Measurements from ENCODE around the gene ARSH. TPM values are rescaled to one million over a fixed set of nuclear protein-coding genes. Genes with fewer than 3 reads are reported as not detected.

Gene ARSH
- total and polyA plus RNA-seq, 2 of the 8 experiments (the other 6 are each of a cell fraction or from before 2014, with no cell fraction given): not detected

- no peak overlapping the region for H2AK5ac ChIP-seq (ENCODE audit: low read depth, low read length)
- no peak overlapping the region for H3K9ac ChIP-seq (replicated peaks in 1 of 4; ENCODE audit: extremely low read depth in 1 of 4, low read depth in 3 of 4, low read length in 3 of 4)
- H2AFZ ChIP-seq (ENCODE audit: low read length): no peak overlapping the region
- no peak overlapping the region for H3K23ac ChIP-seq (ENCODE audit: insufficient read length)
- H4K8ac ChIP-seq (ENCODE audit: extremely low read depth, insufficient read depth, low read length): no peak overlapping the region
- no peak overlapping the region for H3K14ac ChIP-seq (ENCODE audit: insufficient read length)
- no peak overlapping the region for H4K91ac ChIP-seq (replicated peaks; ENCODE audit: insufficient read length, low read length)
- H4K20me1 ChIP-seq (replicated peaks in 1 of 2; ENCODE audit: control insufficient read depth in 1 of 2, insufficient read depth in 2 of 2, low read length in 2 of 2): no peaks in the 10 kb centered on the region
- H2BK5ac ChIP-seq (ENCODE audit: low read depth, low read length): no peak overlapping the region
- H3K27ac ChIP-seq (ENCODE audit: low read depth, low read length): no peak overlapping the region
- H2BK15ac ChIP-seq (ENCODE audit: low read length): no peak overlapping the region
- FAIRE-seq (no peak), DNase-seq (ENCODE audit: low read depth in 1 of 2, low spot score in 2 of 2) (no peak)
- no peaks in the 10 kb centered on the region for H3K23me2 ChIP-seq (ENCODE audit: low read depth, low read length)
- CTCF ChIA-PET (ENCODE audit: partially characterized antibody): interaction anchor here (0.6 kb wide), 2 partner anchors 100 to 128 kb away, joined by 3 to 5 read pairs; no protein-coding TSS in a partner anchor
- no peak overlapping the region for H3K56ac ChIP-seq (replicated peaks; ENCODE audit: insufficient read length, low read depth, low read length)
- no peak overlapping the region for H3K4me3 ChIP-seq (ENCODE audit: extremely low read depth in 1 of 4, insufficient read depth in 2 of 4, low read depth in 3 of 4, low read length in 4 of 4)
- no peaks in the 10 kb centered on the region for H3K27me3 ChIP-seq (replicated peaks in 1 of 4; ENCODE audit: control insufficient read depth in 3 of 4, extremely low read depth in 1 of 4, insufficient read depth in 3 of 4, low read length in 3 of 4)
- H3K9me3 ChIP-seq (ENCODE audit: insufficient read depth in 2 of 2, low read depth in 1 of 2, low read length in 1 of 2): no peaks in the 10 kb centered on the region
- no peak overlapping the region for H3K18ac ChIP-seq (ENCODE audit: extremely low read depth, low read length)
- no peaks in the 10 kb centered on the region for H3K79me2 ChIP-seq (ENCODE audit: control insufficient read depth in 1 of 2, insufficient read depth in 2 of 2, low read length in 2 of 2)
- H2BK20ac ChIP-seq (ENCODE audit: low read length): no peak overlapping the region
- no peaks in the 10 kb centered on the region for H3K4me1 ChIP-seq (replicated peaks in 1 of 4; ENCODE audit: control insufficient read depth in 3 of 4, insufficient read depth in 4 of 4, low read length in 3 of 4)
- H3K36me3 ChIP-seq (ENCODE audit: control insufficient read depth in 2 of 4, insufficient read depth in 4 of 4, low read length in 3 of 4): no peaks in the 10 kb centered on the region
- H2BK120ac ChIP-seq (replicated peaks; ENCODE audit: low read depth, low read length): no peak overlapping the region
- 78% methylated on average over 2 of the region's 10 CpGs; no CpG with 5 or more reads in 1 of the 2 experiments for WGBS, 2 experiments (ENCODE audit: extremely low coverage in 1 of 2, insufficient coverage in 1 of 2, insufficient read length in 1 of 2, insufficient replicate concordance in 2 of 2, low coverage in 1 of 2, low lambda C conversion rate in 2 of 2, missing lambda C conversion rate in 1 of 2)
- no peak overlapping the region for H3K4ac ChIP-seq (replicated peaks; ENCODE audit: insufficient read length, low read depth, low read length)
- H3K79me1 ChIP-seq (ENCODE audit: low read depth, low read length): no peaks in the 10 kb centered on the region
- H2BK12ac ChIP-seq (ENCODE audit: low read depth, low read length): no peak overlapping the region
- no peak overlapping the region for H3K4me2 ChIP-seq (ENCODE audit: insufficient read depth in 1 of 2, low read depth in 2 of 2, low read length in 2 of 2)
- no peak overlapping the region for H4K5ac ChIP-seq (ENCODE audit: insufficient read length, low read depth, low read length)
- POLR2A ChIA-PET (ENCODE audit: partially characterized antibody): no interaction called here
- TF ChIP-seq GABPA (IDR thresholded peaks at IDR 0.05; ENCODE audit: borderline replicate concordance, insufficient read depth, low read length): no peak
- TF ChIP-seq SIX5 (IDR thresholded peaks at IDR 0.05; ENCODE audit: low read depth, low read length): no peak
- no peak for TF ChIP-seq USF2 (IDR thresholded peaks at IDR 0.05; ENCODE audit: low read length)
- TF ChIP-seq BRCA1 (IDR thresholded peaks at IDR 0.05; ENCODE audit: low read depth, low read length): no peak
- TF ChIP-seq HDAC6 (IDR thresholded peaks at IDR 0.05; ENCODE audit: low read depth, low read length): no peak
- TF ChIP-seq ATF2 (IDR thresholded peaks at IDR 0.05; ENCODE audit: low read length): no peak
- no peak for TF ChIP-seq EP300 (IDR thresholded peaks at IDR 0.05; ENCODE audit: borderline replicate concordance in 1 of 2, low read depth in 2 of 2, low read length in 2 of 2)
- TF ChIP-seq SIN3A (conservative IDR thresholded peaks at IDR 0.05 in 1 of 2, IDR thresholded peaks at IDR 0.05 in 1 of 2; ENCODE audit: low read depth in 1 of 2, low read length in 2 of 2): no peak
Measured at GRCh38 chrX:3046253-3047240, 40.2 kb downstream of the ARSH start.

Measured in H1 (cell line).